Measurements from ENCODE around the gene MCU. TPM values are rescaled to one million over a fixed set of nuclear protein-coding genes. Genes with fewer than 3 reads are reported as not detected.

The MCU gene
- total and polyA plus RNA-seq, 10 of the 15 experiments (the other 5 are each of a cell fraction or from before 2014, with no cell fraction given): 5.1 to 49.1 (median 17.9) TPM

GRCh38 chr10:72850861-72851260 lies 158.9 kb downstream of the MCU start:
- no peak overlapping the region for H2AFZ ChIP-seq (ENCODE audit: control insufficient read depth, low read depth, low read length)
- ChIA-PET CTCF (interaction anchor here (0.8 kb wide), 2 partner anchors 16 to 486 kb away, joined by 3 read pairs; no protein-coding TSS in a partner anchor), SMC1A (ENCODE audit: uncharacterized antibody, unreplicated experiment) (interaction anchor here (0.6 to 1.1 kb wide), 4 partner anchors 14 to 649 kb away, joined by 3 read pairs; no protein-coding TSS in a partner anchor), POLR2A (interaction anchor here (1.0 kb wide), 1 partner anchor 8 kb away, joined by 3 read pairs; no protein-coding TSS in a partner anchor), RAD21 (ENCODE audit: unreplicated experiment) (no interaction called here)
- H3K27me3 ChIP-seq (replicated peaks in 1 of 2; ENCODE audit: control insufficient read depth in 2 of 2, insufficient read depth in 2 of 2, low read length in 1 of 2): no peaks in the 10 kb centered on the region
- H3K9ac ChIP-seq (ENCODE audit: control insufficient read depth, insufficient read depth, low read length): no peak overlapping the region
- no TSS peak for BruUV-seq (replicated peaks)
- no peaks in the 10 kb centered on the region; the same call in 2 of the 3 replicates for H3K9me3 ChIP-seq (replicated peaks; ENCODE audit: control insufficient read depth, insufficient read depth, low read length)
- WGBS (ENCODE audit: insufficient coverage, insufficient replicate concordance, low lambda C conversion rate, missing lambda C conversion rate): 100% methylated on average over 2 of the region's 2 CpGs
- no peak overlapping the region for H3K4me3 ChIP-seq
- no peaks in the 10 kb centered on the region for H4K20me1 ChIP-seq (ENCODE audit: control insufficient read depth, insufficient read depth)
- in situ Hi-C loops (cut with MboI) (no loop called here), intact Hi-C loops (cut with micrococcal nuclease; ENCODE audit: unreplicated experiment) (no loop called here)
- H3K79me2 ChIP-seq (ENCODE audit: control insufficient read depth, insufficient read depth, low read length): no peaks in the 10 kb centered on the region
- no peak overlapping the region for H3K27ac ChIP-seq (ENCODE audit: control insufficient read depth, insufficient read depth)
- no peaks in the 10 kb centered on the region for H3K36me3 ChIP-seq (ENCODE audit: control insufficient read depth in 2 of 2, insufficient read depth in 2 of 2, low read length in 1 of 2)
- ATAC-seq (no peak), FAIRE-seq (no peak), DNase-seq (ENCODE audit: low read depth, low spot score) (no peak)
- H3K4me1 ChIP-seq (ENCODE audit: control insufficient read depth, insufficient read depth, low read length): no peaks in the 10 kb centered on the region
- no peak overlapping the region for H3K4me2 ChIP-seq (ENCODE audit: control insufficient read depth, insufficient read depth)
- TF ChIP-seq FOXM1 (IDR thresholded peaks at IDR 0.05; ENCODE audit: low read depth, low read length) (no peak), ZBED1 (IDR thresholded peaks at IDR 0.05; ENCODE audit: borderline replicate concordance) (no peak), NR2C2 (IDR thresholded peaks at IDR 0.05; ENCODE audit: borderline replicate concordance, control insufficient read depth, insufficient read length, low read depth) (no peak), LARP7 (IDR thresholded peaks at IDR 0.05) (no peak), MYC (IDR thresholded peaks at IDR 0.05; ENCODE audit: insufficient read depth, insufficient read length, insufficient replicate concordance, low read length, severe bottlenecking) (no peak), BRCA1 (IDR thresholded peaks at IDR 0.05; ENCODE audit: low read depth, low read length) (no peak), ZBTB11 (CRISPR knock-in tag; IDR thresholded peaks at IDR 0.05) (no peak), ZBTB4 (CRISPR knock-in tag; IDR thresholded peaks at IDR 0.05) (no peak), HDAC2 (IDR thresholded peaks at IDR 0.05) (no peak), IRF4 (IDR thresholded peaks at IDR 0.05; ENCODE audit: low read depth, low read length) (no peak), IKZF2 (IDR thresholded peaks at IDR 0.05) (no peak), CHD2 (IDR thresholded peaks at IDR 0.05; ENCODE audit: borderline replicate concordance, low read depth, low read length) (no peak), IRF3 (IDR thresholded peaks at IDR 0.05) (no peak), PML (IDR thresholded peaks at IDR 0.05; ENCODE audit: low read length) (no peak), NRF1 (conservative IDR thresholded peaks at IDR 0.05; ENCODE audit: low read depth, low read length) (no peak)
- TF ChIP-seq, protein P1, sequence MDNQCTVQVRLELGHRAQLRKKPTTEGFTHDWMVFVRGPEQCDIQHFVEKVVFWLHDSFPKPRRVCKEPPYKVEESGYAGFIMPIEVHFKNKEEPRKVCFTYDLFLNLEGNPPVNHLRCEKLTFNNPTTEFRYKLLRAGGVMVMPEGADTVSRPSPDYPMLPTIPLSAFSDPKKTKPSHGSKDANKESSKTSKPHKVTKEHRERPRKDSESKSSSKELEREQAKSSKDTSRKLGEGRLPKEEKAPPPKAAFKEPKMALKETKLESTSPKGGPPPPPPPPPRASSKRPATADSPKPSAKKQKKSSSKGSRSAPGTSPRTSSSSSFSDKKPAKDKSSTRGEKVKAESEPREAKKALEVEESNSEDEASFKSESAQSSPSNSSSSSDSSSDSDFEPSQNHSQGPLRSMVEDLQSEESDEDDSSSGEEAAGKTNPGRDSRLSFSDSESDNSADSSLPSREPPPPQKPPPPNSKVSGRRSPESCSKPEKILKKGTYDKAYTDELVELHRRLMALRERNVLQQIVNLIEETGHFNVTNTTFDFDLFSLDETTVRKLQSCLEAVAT (IDR thresholded peaks at IDR 0.05): no peak

Measured in GM12878 (cell line).